IMR-90 (cell line): ENCODE data around the gene EGLN1. TPM values are rescaled to one million over a fixed set of nuclear protein-coding genes. Genes with fewer than 3 reads are reported as not detected.

ENCODE experiments used
- ATAC-seq: fragments of 200-7000 bp; cut with Tn5 transposase; 2 replicates; pipeline ENCODE4 v1.9.1; 2020; ENCODE audit warnings: low read depth, mild to moderate bottlenecking, moderate library complexity
- BruUV-seq: library from RNA; stranded (reverse); fragments of 400-500 nt; replicated peaks from 2 replicates; lab custom pipeline; 2021; lab: Mats Ljungman, UMichigan
- CTCF ChIA-PET: fragments of 300-600 bp; formaldehyde crosslinking; extraction: SDS; loops from one replicate; lab custom pipeline; 2021; ENCODE audit warnings: antibody characterized with exemption; lab: Yijun Ruan, JAX
- POLR2A ChIA-PET: fragments of 300-600 bp; sonication (Branson Sonifier 250); formaldehyde crosslinking; loops from one replicate; lab custom pipeline; 2022; ENCODE audit warnings: antibody characterized with exemption; ENCODE audit not compliant: unreplicated experiment; lab: Charles Lee
- DNase-seq: peaks from one replicate; pipeline ENCODE4 v3.0.0; 2013
- H2AFZ ChIP-seq: replicated peaks from 2 replicates; pipeline ENCODE3; 2013; ENCODE audit warnings: low read length, mild to moderate bottlenecking; ENCODE audit not compliant: poor library complexity
- H2AK5ac ChIP-seq: 2 replicates; pipeline ENCODE4 v1.6.1; 2013; ENCODE audit warnings: low read depth, low read length, inconsistent platforms
- H2AK9ac ChIP-seq: replicated peaks from 2 replicates; pipeline ENCODE3; 2013; ENCODE audit warnings: mild to moderate bottlenecking, low read depth, low read length, moderate library complexity; ENCODE audit not compliant: poor library complexity
- H2BK120ac ChIP-seq: 2 replicates; pipeline ENCODE4 v1.6.1; 2013; ENCODE audit warnings: low read depth, low read length, inconsistent platforms
- H2BK15ac ChIP-seq: 3 replicates; pipeline ENCODE4 v1.6.1; 2013; ENCODE audit warnings: low read depth, low read length, inconsistent platforms
- H2BK20ac ChIP-seq: 2 replicates; pipeline ENCODE4 v1.6.1; 2013; ENCODE audit warnings: low read depth, mild to moderate bottlenecking, inconsistent platforms, low read length, moderate library complexity
- H2BK5ac ChIP-seq: 2 replicates; pipeline ENCODE4 v1.6.1; 2013; ENCODE audit warnings: mild to moderate bottlenecking, low read depth, low read length, inconsistent platforms; ENCODE audit not compliant: poor library complexity, severe bottlenecking
- H3K14ac ChIP-seq: replicated peaks from 2 replicates; pipeline ENCODE4 v1.6.1; 2013; ENCODE audit warnings: low read depth, low read length, inconsistent platforms
- H3K18ac ChIP-seq: 2 replicates; pipeline ENCODE4 v1.6.1; 2013; ENCODE audit warnings: low read depth, low read length, control low read depth
- H3K23ac ChIP-seq: 2 replicates; pipeline ENCODE4 v1.6.1; 2013; ENCODE audit warnings: low read depth, low read length, inconsistent platforms
- H3K27ac ChIP-seq: 2 replicates; pipeline ENCODE4 v1.5.1; 2013; ENCODE audit warnings: mild to moderate bottlenecking, control low read depth, low read length; ENCODE audit not compliant: insufficient read depth
- H3K27me3 ChIP-seq: 2 replicates; pipeline ENCODE4 v1.6.1; 2013; ENCODE audit warnings: low read length; ENCODE audit not compliant: control insufficient read depth, insufficient read depth
- H3K36me3 ChIP-seq: 2 replicates; pipeline ENCODE4 v1.6.1; 2013; ENCODE audit warnings: low read length, mixed read lengths; ENCODE audit not compliant: control insufficient read depth, insufficient read depth
- H3K4ac ChIP-seq: 2 replicates; pipeline ENCODE4 v1.6.1; 2013; ENCODE audit warnings: low read depth, low read length, inconsistent platforms
- H3K4me1 ChIP-seq: 2 replicates; pipeline ENCODE4 v1.6.1; 2013; ENCODE audit warnings: low read length, mixed read lengths; ENCODE audit not compliant: control insufficient read depth, insufficient read depth
- H3K4me2 ChIP-seq: 2 replicates; pipeline ENCODE4 v1.6.1; 2013; ENCODE audit warnings: low read depth, mild to moderate bottlenecking, control low read depth, low read length, moderate library complexity
- H3K4me3 ChIP-seq: 2 replicates; pipeline ENCODE4 v1.5.1; 2013; ENCODE audit warnings: low read depth, mild to moderate bottlenecking, control low read depth, low read length, moderate library complexity; ENCODE audit not compliant: insufficient read depth
- H3K56ac ChIP-seq: 2 replicates; pipeline ENCODE4 v1.6.1; 2013; ENCODE audit warnings: low read length, inconsistent platforms; ENCODE audit not compliant: insufficient read depth; ENCODE audit errors: extremely low read depth
- H3K79me1 ChIP-seq, 2 experiments: 2 replicates each; pipeline ENCODE4 v1.6.1; 2013; ENCODE audit warnings: low read length in 2 of 2, inconsistent platforms in 1 of 2, low read depth in 1 of 2
- H3K9ac ChIP-seq: 2 replicates; pipeline ENCODE4 v1.6.1; 2013; ENCODE audit warnings: low read depth, low read length, control low read depth
- H3K9me1 ChIP-seq: 2 replicates; pipeline ENCODE4 v1.6.1; 2013; ENCODE audit warnings: low read length, inconsistent platforms; ENCODE audit not compliant: insufficient read depth
- H3K9me3 ChIP-seq: 2 replicates; pipeline ENCODE4 v1.6.1; 2013; ENCODE audit warnings: low read length; ENCODE audit not compliant: control insufficient read depth, insufficient read depth
- H4K20me1 ChIP-seq: 2 replicates; pipeline ENCODE4 v1.6.1; 2013; ENCODE audit warnings: low read length, inconsistent platforms; ENCODE audit not compliant: insufficient read depth
- H4K5ac ChIP-seq: 2 replicates; pipeline ENCODE4 v1.6.1; 2013; ENCODE audit warnings: mild to moderate bottlenecking, low read depth, low read length, control low read depth
- H4K8ac ChIP-seq, 2 experiments: 2 replicates each; pipeline ENCODE4 v1.6.1; 2013; ENCODE audit warnings: low read depth in 2 of 2, low read length in 2 of 2, control low read depth in 1 of 2, inconsistent platforms in 1 of 2
- H4K91ac ChIP-seq: 2 replicates; pipeline ENCODE4 v1.6.1; 2013; ENCODE audit warnings: low read depth, low read length, inconsistent platforms; ENCODE audit not compliant: insufficient read depth
- BHLHE40 ChIP-seq: fragments of 150-350 bp; IDR thresholded peaks from 2 replicates; pipeline ENCODE4 v1.6.1; 2016; ENCODE audit warnings: mild to moderate bottlenecking, low read depth, low read length
- CTCF ChIP-seq: conservative IDR thresholded peaks from 2 replicates; pipeline ENCODE4 v1.5.1; 2012; ENCODE audit warnings: mild to moderate bottlenecking, low read depth, low read length, improper control_type of control experiment
- ELK1 ChIP-seq: fragments of 150-350 bp; IDR thresholded peaks from 2 replicates; pipeline ENCODE4 v1.6.1; 2016; ENCODE audit warnings: low read depth, mild to moderate bottlenecking, low read length, moderate library complexity, borderline replicate concordance
- FOS ChIP-seq: fragments of 150-350 bp; IDR thresholded peaks from 2 replicates; pipeline ENCODE4 v1.6.1; 2016; ENCODE audit warnings: low read depth, low read length
- MAFK ChIP-seq: IDR thresholded peaks from 2 replicates; pipeline ENCODE4 v1.6.1; 2012; ENCODE audit warnings: low read depth, low read length, improper control_type of control experiment
- MAZ ChIP-seq: IDR thresholded peaks from 2 replicates; pipeline ENCODE4 v1.6.1; 2012; ENCODE audit warnings: low read depth, mild to moderate bottlenecking, low read length, improper control_type of control experiment, moderate library complexity, borderline replicate concordance
- MXI1 ChIP-seq: IDR thresholded peaks from 2 replicates; pipeline ENCODE4 v1.6.1; 2012; ENCODE audit warnings: low read depth, mild to moderate bottlenecking, low read length, moderate library complexity, borderline replicate concordance
- NFE2L2 ChIP-seq: fragments of 150-350 bp; IDR thresholded peaks from 2 replicates; pipeline ENCODE4 v1.6.1; 2016; ENCODE audit warnings: low read depth, mild to moderate bottlenecking, low read length
- POLR2A ChIP-seq: IDR thresholded peaks from 2 replicates; pipeline ENCODE4 v1.6.1; 2012; ENCODE audit warnings: mild to moderate bottlenecking, low read depth, low read length
- RAD21 ChIP-seq: IDR thresholded peaks from 2 replicates; pipeline ENCODE4 v1.6.1; 2012; ENCODE audit warnings: low read length, improper control_type of control experiment
- RCOR1 ChIP-seq: IDR thresholded peaks from 2 replicates; pipeline ENCODE4 v1.6.1; 2012; ENCODE audit warnings: mild to moderate bottlenecking, low read length, improper control_type of control experiment; ENCODE audit not compliant: insufficient replicate concordance
- RFX5 ChIP-seq: IDR thresholded peaks from 2 replicates; pipeline ENCODE4 v1.8.0; 2012; ENCODE audit warnings: low read depth, mild to moderate bottlenecking, low read length, moderate library complexity
- SMC3 ChIP-seq: fragments of 150-350 bp; IDR thresholded peaks from 2 replicates; pipeline ENCODE4 v1.6.1; 2016; ENCODE audit warnings: low read depth, mild to moderate bottlenecking, antibody characterized with exemption, low read length, moderate library complexity
- WGBS, 2 experiments: methylation state at CpG; one replicate each; pipeline versions ENCODE4 v1.1.5 to v1.1.7; 2013; ENCODE audit warnings: missing lambda C conversion rate in 2 of 2; ENCODE audit not compliant: insufficient read length in 1 of 2; ENCODE audit errors: extremely low coverage in 2 of 2; 5-methylcytosine and 5-hydroxymethylcytosine counted together
- dilution Hi-C: fragments of 300-500 bp; cut with HindIII; formaldehyde crosslinking; loops from one replicate; pipeline ENCODE4 v1.14.3; 2018; ENCODE audit warnings: low sequenced_read_pairs; ENCODE audit not compliant: unreplicated experiment
- in situ Hi-C: fragments of 300-500 bp; cut with MboI; formaldehyde crosslinking; loops from 3 replicates; pipeline ENCODE4 v1.14.3; 2019; ENCODE audit warnings: low sequenced_read_pairs, inconsistent platforms, mixed read lengths
- intact Hi-C: fragments of 100-400 bp; cut with micrococcal nuclease; formaldehyde crosslinking; loops from 2 replicates; pipeline ENCODE4 v1.10.0; 2022
- polyA plus RNA-seq, 3 experiments: library from polyadenylated mRNA; depleted of rRNA; stranded (reverse); fragments of >200 nt; gene quantifications; 2 replicates each; pipeline ENCODE4 v1.2.3, GENCODE V29; 2012; ENCODE audit warnings: low replicate concordance in 1 of 3
- total RNA-seq: library from RNA; depleted of rRNA; stranded (reverse); fragments of >200 nt; gene quantifications from 2 replicates; pipeline ENCODE4 v1.2.3, GENCODE V29; 2012
- TF ChIP-seq, protein P1 (sequence below): fragments of 150-350 bp; IDR thresholded peaks from 2 replicates; pipeline ENCODE4 v1.6.1; 2017; ENCODE audit warnings: mild to moderate bottlenecking, antibody characterized with exemption, low read length, low read depth

EGLN1 gene
- total and polyA plus RNA-seq, 2 of the 4 experiments (the other 2 are of a cell fraction) = 25.7 to 26.9 TPM

DNA sequence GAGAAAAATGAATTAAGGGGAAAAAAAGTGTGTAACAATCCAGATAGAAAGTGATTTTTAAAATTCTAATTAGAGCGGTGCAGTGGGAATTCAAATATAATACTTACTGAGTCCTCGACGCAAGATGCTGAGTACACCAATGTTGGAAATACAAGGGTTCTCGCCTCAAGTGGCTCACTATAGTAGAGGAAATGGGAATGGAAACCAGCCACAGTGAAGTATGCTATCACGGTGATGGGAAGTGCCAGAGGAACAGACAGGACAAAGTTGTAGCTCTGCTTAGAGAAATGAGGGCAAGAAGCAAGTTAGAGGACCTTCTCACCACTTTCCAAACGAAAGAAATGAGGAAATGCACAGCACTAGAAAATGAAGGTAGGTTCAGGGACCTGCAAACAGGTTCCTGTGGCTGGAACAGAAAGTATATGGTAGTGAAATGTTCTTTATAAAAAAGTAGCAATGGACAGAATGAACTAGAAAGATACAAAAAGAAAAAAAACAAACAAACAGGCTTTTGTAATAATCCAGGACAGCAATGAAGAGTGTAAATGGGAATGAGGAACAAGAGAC lies 13.5 kb downstream of the EGLN1 start:
- Histone ChIP-seq H3K79me1 (peaks cover 3 to 53% of the 10 kb centered on the region in 2 experiments; a peak in 3 of 4 replicates), H2AK9ac (no peak overlapping the region), H2BK120ac (no peak overlapping the region), H2BK20ac (no peak overlapping the region), H3K4me3 (no peak overlapping the region), H3K9ac (no peak overlapping the region), H4K5ac (no peak overlapping the region), H3K27ac (no peak overlapping the region), H3K56ac (no peak overlapping the region), H3K18ac (no peak overlapping the region), H3K14ac (no peak overlapping the region), H4K91ac (no peak overlapping the region), H4K20me1 (peaks cover 62% of the 10 kb centered on the region), H3K4ac (no peak overlapping the region), H2AK5ac (no peak overlapping the region), H3K9me1 (peaks cover 6% of the 10 kb centered on the region), H2BK5ac (no peak overlapping the region), H3K4me2 (peak overlapping the region; percentile 44; the same call in 1 of the 2 replicates), H3K9me3 (no peaks in the 10 kb centered on the region), H3K27me3 (no peaks in the 10 kb centered on the region), H3K36me3 (peaks cover 3% of the 10 kb centered on the region; the same call in 1 of the 2 replicates), H3K23ac (0 out of 2 replicates have a peak overlapping the region, but pooled peaks have one; percentile 24), H2AFZ (no peak overlapping the region), H4K8ac (no peak overlapping the region), H3K4me1 (peaks cover 12% of the 10 kb centered on the region), H2BK15ac (no peak overlapping the region)
- BruUV-seq = no TSS peak
- TF ChIP-seq MXI1 (no peak), RFX5 (no peak), ELK1 (no peak), RCOR1 (no peak), BHLHE40 (no peak), SMC3 (no peak), MAFK (no peak), FOS (no peak), POLR2A (no peak), CTCF (no peak), MAZ (no peak), NFE2L2 (no peak), RAD21 (no peak)
- TF ChIP-seq, protein P1, sequence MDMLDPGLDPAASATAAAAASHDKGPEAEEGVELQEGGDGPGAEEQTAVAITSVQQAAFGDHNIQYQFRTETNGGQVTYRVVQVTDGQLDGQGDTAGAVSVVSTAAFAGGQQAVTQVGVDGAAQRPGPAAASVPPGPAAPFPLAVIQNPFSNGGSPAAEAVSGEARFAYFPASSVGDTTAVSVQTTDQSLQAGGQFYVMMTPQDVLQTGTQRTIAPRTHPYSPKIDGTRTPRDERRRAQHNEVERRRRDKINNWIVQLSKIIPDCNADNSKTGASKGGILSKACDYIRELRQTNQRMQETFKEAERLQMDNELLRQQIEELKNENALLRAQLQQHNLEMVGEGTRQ = no peak
- dilution Hi-C loops (no loop called here), in situ Hi-C loops (no loop called here), intact Hi-C loops (no loop called here)
- ATAC-seq = no peak
- CTCF ChIA-PET = no interaction called here
- no peak for DNase-seq
- WGBS, 2 experiments = 100% methylated on average over 1 of the region's 6 CpGs; no CpG with 5 or more reads in 1 of the 2 experiments
- POLR2A ChIA-PET = no interaction called here
